HepG2 (cell line): ENCODE results near the gene CTNND1. TPM values are rescaled to one million over a fixed set of nuclear protein-coding genes. Genes with fewer than 3 reads are reported as not detected.

ENCODE experiments used
- HIVEP1 ChIP-seq: sonication (generic); formaldehyde crosslinking; IDR thresholded peaks from 2 replicates; pipeline ENCODE4 v1.4.0; 2020; ENCODE audit warnings: mild to moderate bottlenecking, missing genetic modification reagents
- MTA3 ChIP-seq: sonication (generic); formaldehyde crosslinking; IDR thresholded peaks from 2 replicates; pipeline ENCODE4 v1.4.0; 2020; ENCODE audit warnings: missing genetic modification reagents
- POLR2G ChIP-seq: fragments of 200-400 bp; formaldehyde crosslinking; IDR thresholded peaks from 2 replicates; pipeline ENCODE4 v1.6.1; 2018; ENCODE audit warnings: mild to moderate bottlenecking, low read depth, low read length, moderate library complexity
- UBTF ChIP-seq: sonication (generic); formaldehyde crosslinking; IDR thresholded peaks from 2 replicates; pipeline ENCODE4 v1.4.0; 2020; ENCODE audit warnings: mild to moderate bottlenecking, missing genetic modification reagents
- ZMYM3 ChIP-seq: sonication (generic); formaldehyde crosslinking; IDR thresholded peaks from 2 replicates; pipeline ENCODE4 v1.5.1; 2020; ENCODE audit warnings: mild to moderate bottlenecking, missing genetic modification reagents
- ZNF407 ChIP-seq: sonication (generic); formaldehyde crosslinking; IDR thresholded peaks from one replicate; pipeline ENCODE4 v1.5.1; 2020; ENCODE audit warnings: mild to moderate bottlenecking, missing genetic modification reagents; ENCODE audit errors: not compliant biosample characterization
- ZNF432 ChIP-seq: sonication (generic); formaldehyde crosslinking; IDR thresholded peaks from 2 replicates; pipeline ENCODE4 v1.5.0; 2020; ENCODE audit warnings: missing genetic modification reagents, mild to moderate bottlenecking, borderline replicate concordance
- ZNF670 ChIP-seq: sonication (generic); formaldehyde crosslinking; IDR thresholded peaks from 2 replicates; pipeline ENCODE4 v1.8.0; 2022; ENCODE audit warnings: mild to moderate bottlenecking, missing genetic modification reagents, borderline replicate concordance
- polyA plus RNA-seq, 8 experiments: library from polyadenylated mRNA; depleted of rRNA in 3 of 8; stranded (reverse) in 7 of 8; unstranded in 1 of 8; fragments of >200 nt; fragmentation: Illumina TruSeq in 4 of 8; extraction: Trizol in 4 of 8; gene quantifications; 2 replicates each; pipeline versions ENCODE4 v1.2.1 to v1.2.3, GENCODE V29; 2011 to 2016; ENCODE audit warnings: low read depth in 4 of 8, missing spikeins in 1 of 8, mixed read lengths in 1 of 8; ENCODE audit not compliant: insufficient read depth in 1 of 8
- total RNA-seq, 5 experiments: library from RNA; depleted of rRNA; stranded (reverse); fragments of >200 nt; fragmentation: Illumina TruSeq; extraction: Trizol; gene quantifications; 2 replicates each; pipeline ENCODE4 v1.2.3, GENCODE V29; 2016; ENCODE audit warnings: low read depth in 1 of 5
- TF ChIP-seq, protein P1 (sequence below): sonication (generic); formaldehyde crosslinking; conservative IDR thresholded peaks from 2 replicates; pipeline ENCODE4 v1.4.0; 2020; ENCODE audit warnings: missing genetic modification reagents
- TF ChIP-seq, protein P2 (sequence below): sonication (generic); formaldehyde crosslinking; IDR thresholded peaks from 2 replicates; pipeline ENCODE4 v1.4.0; 2020; ENCODE audit warnings: missing genetic modification reagents

Gene CTNND1
- total and polyA plus RNA-seq, 2 of the 13 experiments (the other 11 are each of a cell fraction or from before 2014, with no cell fraction given): 117 to 128 TPM

DNA sequence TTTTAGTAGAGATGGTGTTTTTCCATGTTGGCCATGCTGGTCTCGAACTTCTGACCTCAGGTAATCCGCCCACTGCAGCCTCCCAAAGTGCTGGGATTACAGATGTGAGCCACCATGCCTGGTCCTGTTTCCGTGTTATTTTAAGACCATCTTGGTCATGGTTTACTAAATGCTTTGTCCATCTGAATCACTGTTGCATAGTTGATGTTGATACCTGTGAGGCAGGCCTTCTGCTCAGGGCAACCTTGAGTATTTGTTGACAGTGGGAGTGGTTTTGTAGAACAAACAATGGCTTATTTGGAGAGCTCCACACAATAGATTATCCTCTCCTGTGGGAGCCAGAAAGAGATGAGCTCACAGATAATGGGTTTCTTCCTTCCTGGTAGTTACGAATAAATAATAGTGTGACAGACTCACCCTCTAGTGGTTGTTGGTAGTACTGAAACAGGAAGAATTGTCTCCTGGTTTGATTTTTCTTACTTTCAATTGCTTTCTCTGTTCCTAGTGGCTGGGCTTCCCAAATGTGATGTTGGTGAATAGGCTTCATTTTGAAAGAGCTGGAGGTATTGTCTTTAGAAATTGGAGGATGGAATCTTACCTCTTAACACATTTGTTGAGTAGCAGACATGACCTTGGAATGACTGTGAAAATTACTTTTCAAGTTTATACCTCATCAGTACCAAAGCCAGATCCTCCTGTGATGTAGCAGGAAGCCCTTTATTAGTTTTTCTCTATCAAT, 39.0 kb downstream of the CTNND1 start (continued):
- TF ChIP-seq ZNF407 (no peak), UBTF (no peak), HIVEP1 (CRISPR knock-in tag) (no peak), MTA3 (CRISPR knock-in tag) (no peak), ZNF432 (CRISPR knock-in tag) (no peak), POLR2G (no peak), ZMYM3 (CRISPR knock-in tag) (peak; percentile 46; the same call in 1 of the 2 replicates), ZNF670 (CRISPR knock-in tag) (no peak)
- TF ChIP-seq, protein P1, sequence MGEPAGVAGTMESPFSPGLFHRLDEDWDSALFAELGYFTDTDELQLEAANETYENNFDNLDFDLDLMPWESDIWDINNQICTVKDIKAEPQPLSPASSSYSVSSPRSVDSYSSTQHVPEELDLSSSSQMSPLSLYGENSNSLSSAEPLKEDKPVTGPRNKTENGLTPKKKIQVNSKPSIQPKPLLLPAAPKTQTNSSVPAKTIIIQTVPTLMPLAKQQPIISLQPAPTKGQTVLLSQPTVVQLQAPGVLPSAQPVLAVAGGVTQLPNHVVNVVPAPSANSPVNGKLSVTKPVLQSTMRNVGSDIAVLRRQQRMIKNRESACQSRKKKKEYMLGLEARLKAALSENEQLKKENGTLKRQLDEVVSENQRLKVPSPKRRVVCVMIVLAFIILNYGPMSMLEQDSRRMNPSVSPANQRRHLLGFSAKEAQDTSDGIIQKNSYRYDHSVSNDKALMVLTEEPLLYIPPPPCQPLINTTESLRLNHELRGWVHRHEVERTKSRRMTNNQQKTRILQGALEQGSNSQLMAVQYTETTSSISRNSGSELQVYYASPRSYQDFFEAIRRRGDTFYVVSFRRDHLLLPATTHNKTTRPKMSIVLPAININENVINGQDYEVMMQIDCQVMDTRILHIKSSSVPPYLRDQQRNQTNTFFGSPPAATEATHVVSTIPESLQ (CRISPR knock-in tag): no peak
- TF ChIP-seq, protein P2, sequence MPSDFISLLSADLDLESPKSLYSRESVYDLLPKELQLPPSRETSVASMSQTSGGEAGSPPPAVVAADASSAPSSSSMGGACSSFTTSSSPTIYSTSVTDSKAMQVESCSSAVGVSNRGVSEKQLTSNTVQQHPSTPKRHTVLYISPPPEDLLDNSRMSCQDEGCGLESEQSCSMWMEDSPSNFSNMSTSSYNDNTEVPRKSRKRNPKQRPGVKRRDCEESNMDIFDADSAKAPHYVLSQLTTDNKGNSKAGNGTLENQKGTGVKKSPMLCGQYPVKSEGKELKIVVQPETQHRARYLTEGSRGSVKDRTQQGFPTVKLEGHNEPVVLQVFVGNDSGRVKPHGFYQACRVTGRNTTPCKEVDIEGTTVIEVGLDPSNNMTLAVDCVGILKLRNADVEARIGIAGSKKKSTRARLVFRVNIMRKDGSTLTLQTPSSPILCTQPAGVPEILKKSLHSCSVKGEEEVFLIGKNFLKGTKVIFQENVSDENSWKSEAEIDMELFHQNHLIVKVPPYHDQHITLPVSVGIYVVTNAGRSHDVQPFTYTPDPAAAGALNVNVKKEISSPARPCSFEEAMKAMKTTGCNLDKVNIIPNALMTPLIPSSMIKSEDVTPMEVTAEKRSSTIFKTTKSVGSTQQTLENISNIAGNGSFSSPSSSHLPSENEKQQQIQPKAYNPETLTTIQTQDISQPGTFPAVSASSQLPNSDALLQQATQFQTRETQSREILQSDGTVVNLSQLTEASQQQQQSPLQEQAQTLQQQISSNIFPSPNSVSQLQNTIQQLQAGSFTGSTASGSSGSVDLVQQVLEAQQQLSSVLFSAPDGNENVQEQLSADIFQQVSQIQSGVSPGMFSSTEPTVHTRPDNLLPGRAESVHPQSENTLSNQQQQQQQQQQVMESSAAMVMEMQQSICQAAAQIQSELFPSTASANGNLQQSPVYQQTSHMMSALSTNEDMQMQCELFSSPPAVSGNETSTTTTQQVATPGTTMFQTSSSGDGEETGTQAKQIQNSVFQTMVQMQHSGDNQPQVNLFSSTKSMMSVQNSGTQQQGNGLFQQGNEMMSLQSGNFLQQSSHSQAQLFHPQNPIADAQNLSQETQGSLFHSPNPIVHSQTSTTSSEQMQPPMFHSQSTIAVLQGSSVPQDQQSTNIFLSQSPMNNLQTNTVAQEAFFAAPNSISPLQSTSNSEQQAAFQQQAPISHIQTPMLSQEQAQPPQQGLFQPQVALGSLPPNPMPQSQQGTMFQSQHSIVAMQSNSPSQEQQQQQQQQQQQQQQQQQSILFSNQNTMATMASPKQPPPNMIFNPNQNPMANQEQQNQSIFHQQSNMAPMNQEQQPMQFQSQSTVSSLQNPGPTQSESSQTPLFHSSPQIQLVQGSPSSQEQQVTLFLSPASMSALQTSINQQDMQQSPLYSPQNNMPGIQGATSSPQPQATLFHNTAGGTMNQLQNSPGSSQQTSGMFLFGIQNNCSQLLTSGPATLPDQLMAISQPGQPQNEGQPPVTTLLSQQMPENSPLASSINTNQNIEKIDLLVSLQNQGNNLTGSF (CRISPR knock-in tag): no peak
